GM11168 (cell line): ENCODE data around the gene ABCB11.

Source experiments
- in situ Hi-C: fragments of 300-500 bp; cut with MboI; formaldehyde crosslinking; loops from one replicate; pipeline ENCODE4 v1.12.0; 2022; ENCODE audit warnings: low sequenced_read_pairs; ENCODE audit not compliant: unreplicated experiment

Gene ABCB11

DNA sequence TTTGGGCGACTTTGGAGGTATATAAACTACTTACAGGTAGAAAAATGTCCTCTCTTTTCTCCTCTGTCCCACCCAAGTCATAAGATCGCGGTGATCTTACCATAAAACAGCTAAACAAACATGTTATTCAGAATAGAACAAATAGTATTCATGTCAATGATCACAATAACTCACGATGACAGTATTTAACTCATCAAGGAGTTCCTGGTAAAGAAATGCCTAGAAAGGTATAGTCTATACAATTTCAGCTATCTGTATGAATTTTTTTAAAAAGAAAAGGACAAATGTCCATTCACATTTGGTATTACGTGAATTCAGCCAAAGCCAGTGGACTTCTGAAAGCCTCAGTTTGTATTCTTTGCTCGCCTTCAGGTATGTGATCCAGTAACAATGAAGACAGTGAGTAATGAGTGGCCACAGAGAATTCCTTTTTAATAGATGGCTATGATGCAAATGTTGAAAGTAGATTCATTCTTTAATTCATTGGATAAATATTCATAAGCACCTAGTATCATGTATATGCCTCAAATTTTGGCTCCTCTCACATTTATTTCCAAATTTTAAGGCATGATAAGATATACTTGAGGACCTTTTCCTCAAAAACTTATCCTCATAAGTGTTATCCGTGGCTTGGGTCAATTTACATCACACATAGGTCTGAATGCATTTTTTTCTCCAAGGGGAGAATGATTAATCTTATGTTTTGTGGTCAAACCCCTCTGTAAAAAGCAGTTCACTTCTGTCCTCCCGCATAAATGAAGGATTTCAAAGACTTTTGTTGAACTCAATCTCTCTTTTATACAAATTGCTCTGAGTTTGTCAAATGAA lies 20.3 kb downstream of the ABCB11 start:
- in situ Hi-C loops, result no loop called here

GRCh38 chr2:169009865-169010579 lies 21.1 kb downstream of the ABCB11 start:
- in situ Hi-C loops, result no loop called here

- in situ Hi-C loops, result no loop called here
These were observed 23.2 kb downstream of the ABCB11 start for GRCh38 chr2:169007941-169008340.

GRCh38 chr2:169007356-169007755 lies 23.8 kb downstream of the ABCB11 start:
- in situ Hi-C loops, result no loop called here

GRCh38 chr2:169006665-169007064 lies 24.5 kb downstream of the ABCB11 start:
- in situ Hi-C loops, result no loop called here

- in situ Hi-C loops, result no loop called here
These were observed 25.1 kb downstream of the ABCB11 start for GRCh38 chr2:169005994-169006393.

GRCh38 chr2:169005080-169005598 lies 26.0 kb downstream of the ABCB11 start:
- in situ Hi-C loops, result no loop called here

GRCh38 chr2:169002161-169002738 lies 28.9 kb downstream of the ABCB11 start:
- in situ Hi-C loops, result no loop called here

GRCh38 chr2:169001116-169001815 lies 29.9 kb downstream of the ABCB11 start:
- in situ Hi-C loops, result no loop called here

DNA sequence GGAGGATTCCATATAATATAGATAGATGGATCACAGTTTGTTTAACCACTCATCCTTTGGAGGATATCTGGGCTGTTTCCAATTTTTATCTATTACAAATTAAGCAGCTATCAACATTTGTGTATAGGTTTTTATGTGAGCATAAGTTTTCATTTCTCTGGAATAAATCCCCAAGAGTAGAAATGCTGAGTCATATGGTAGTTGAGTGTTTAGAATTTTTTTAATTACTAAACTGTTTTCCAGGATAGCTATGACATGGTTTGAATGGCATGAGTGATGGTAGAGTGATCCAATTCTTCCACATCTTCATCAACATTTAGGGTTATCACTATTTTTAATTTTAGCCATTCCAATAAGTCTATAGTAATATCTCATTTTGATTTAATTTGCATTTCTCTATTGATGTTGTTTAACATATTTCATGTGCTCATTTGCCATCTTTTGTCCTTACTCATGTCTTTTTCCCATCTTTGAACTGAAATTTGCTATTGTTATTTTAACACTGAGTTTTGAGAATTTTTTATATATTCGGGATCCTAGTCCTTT lies 31.4 kb downstream of the ABCB11 start:
- in situ Hi-C loops, result no loop called here

GRCh38 chr2:168998609-168999211 lies 32.4 kb downstream of the ABCB11 start:
- in situ Hi-C loops, result no loop called here

- in situ Hi-C loops, result no loop called here
These were observed 33.3 kb downstream of the ABCB11 start for GRCh38 chr2:168997794-168998193.

DNA sequence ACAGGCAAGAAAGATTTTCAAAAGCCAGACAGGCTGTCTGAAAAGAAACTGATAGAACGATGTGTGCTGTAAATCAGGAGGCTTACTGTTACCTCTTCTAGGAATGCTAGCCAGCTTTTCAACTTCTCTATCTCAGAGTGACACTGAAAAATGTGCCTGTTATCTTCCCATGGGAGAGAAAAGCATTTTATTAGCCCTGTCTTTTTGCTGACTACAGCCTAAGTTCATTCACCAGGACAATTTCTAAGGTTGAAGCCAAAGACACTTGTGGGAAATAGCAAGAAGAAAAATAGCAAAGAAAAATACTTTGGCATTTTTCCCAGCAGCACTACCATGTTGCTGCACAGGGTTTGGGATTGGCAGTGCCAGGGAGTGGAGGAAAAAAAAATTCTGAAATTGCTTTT lies 34.0 kb downstream of the ABCB11 start:
- in situ Hi-C loops, result no loop called here

DNA sequence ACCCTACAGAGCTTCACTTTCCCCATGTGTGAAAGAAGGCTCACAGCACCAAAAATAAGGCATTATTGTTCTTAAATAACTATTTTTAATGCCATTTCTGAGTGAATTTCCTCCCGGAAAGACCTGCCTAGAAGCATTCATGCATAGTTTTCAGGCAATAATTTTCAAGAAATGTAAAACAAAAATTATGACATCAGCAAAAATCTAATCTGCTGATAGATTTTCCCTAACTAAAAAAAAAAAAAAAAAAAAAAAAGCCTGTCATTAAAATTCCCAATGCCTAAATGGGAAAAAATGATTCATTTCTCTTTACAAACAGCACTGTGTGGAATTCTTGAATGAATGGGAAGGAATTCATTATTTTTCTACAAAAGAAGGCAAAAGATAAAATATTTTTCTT lies 35.4 kb downstream of the ABCB11 start:
- in situ Hi-C loops, result no loop called here

- in situ Hi-C loops, result no loop called here
These were observed 37.6 kb downstream of the ABCB11 start for GRCh38 chr2:168993538-168993937.

- in situ Hi-C loops, result no loop called here
These were observed 38.4 kb downstream of the ABCB11 start for GRCh38 chr2:168992591-168993349.

GRCh38 chr2:168992026-168992425 lies 39.1 kb downstream of the ABCB11 start:
- in situ Hi-C loops, result no loop called here

DNA sequence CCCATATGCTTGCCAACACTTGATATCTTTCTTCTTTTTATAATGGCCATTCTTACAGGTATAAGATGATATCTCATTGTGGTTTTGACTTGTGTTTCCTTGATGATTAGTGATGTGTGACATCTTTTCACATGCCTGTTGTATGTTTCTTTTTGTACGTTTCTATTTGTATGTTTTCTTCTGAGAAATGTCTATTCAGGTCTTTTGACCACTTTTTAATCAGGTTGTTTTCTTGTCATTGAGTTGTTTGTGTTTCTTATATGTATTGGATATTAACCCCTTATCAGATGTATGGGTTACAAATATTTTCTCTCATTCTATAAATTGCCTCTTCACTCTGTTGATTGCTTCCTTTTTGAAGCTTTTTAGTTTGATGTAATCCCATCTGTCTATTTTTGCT lies 42.4 kb downstream of the ABCB11 start:
- in situ Hi-C loops, result no loop called here

DNA sequence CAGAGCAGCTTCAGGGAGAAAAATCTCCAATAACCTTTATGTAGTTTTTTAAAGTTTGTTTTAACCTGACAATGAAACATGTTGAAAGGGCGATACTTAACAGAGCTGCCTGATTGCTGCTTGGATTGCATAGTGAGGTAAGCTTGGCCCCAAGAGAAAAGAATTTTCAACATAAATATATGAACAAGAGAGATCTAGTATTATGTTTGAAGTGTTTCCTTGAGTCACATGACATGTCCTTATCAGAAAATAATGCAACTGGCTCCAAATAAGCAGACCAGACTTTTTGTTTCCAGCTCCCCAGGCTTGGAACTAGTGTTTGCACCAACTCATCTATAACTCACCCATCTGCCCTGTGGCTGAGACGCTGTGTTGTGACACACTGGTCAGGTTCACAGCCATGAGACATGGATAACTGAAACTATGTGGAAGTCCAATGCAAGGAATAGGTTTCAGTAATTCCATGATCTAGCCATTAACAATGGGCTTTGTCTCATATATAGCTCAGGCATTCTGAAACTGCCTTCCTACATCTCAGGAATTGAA lies 44.7 kb downstream of the ABCB11 start:
- in situ Hi-C loops, result no loop called here
